ENCODE results near the gene COL12A1.

The COL12A1 gene

DNA sequence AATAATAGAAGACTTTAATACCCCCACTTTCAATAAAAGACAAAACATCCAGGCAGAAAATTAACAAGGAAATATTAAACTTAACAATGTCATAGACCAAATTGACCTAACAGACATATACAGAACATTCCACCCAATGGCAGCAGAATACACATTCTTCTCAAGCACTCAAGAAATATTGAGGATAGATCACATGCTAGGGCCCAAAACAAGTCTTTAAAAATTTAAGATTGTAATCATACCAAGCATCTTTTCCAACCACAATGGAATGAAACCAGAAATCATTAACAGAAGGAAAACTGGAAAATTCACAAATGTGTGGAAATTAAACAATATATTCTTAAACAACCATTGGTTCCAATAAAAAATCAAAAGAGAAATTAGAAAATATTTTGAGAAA lies 161.0 kb downstream of the COL12A1 start:
- no peak for DNase-seq (ENCODE audit: low read depth in 1 of 2, low spot score in 1 of 2)

DNA sequence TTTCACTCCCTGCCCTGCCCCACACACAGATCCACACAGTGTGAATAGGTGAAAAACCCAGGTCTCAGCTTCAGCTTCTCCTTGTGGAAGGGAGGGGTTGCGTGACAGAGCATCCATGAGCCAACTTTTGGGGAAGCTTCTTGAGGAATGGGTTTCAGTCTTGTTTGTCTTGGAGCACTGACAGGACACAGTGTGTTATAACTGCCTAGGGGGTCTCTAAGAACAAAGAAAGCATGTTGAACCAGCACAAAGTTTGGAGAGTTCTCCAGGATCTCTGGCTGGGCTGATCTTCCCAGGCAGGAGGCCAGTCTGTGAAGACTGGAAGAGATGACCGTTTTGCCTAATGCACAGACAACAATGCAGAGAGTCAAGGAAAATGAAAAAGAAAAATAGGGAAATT lies 164.5 kb downstream of the COL12A1 start:
- no peak for DNase-seq (ENCODE audit: low read depth in 1 of 2, low spot score in 1 of 2)

Measured in activated T-helper 1 cell treated with anti-CD3 and anti-CD28 coated beads, Interleukin-2, amount 50 U/mL, for 16 hours (primary cell).